ENCODE data around the gene FHDC1.

The FHDC1 gene

GRCh38 chr4:153013202-153013977, 77.3 kb downstream of the FHDC1 start:
- no peak for DNase-seq

DNA sequence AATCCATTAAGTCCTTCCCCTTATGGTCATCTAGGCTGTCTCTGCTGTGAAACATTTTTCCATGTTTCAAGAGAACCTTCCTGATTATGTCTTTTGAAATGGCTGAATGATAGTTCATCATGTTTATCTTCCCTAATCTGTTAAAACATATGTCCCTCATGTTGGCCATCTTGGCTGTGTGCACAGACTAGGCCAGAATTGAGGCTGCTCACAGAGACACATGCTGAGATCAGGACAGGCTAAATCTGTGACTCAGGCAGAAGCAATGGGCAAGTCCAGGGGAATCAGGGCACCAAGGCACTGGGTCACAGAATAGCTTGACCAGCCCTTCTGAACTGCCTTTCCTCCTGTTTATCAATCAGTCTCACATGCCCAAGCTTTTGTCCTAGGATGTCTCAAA, 78.3 kb downstream of the FHDC1 start:
- no peak for DNase-seq

DNA sequence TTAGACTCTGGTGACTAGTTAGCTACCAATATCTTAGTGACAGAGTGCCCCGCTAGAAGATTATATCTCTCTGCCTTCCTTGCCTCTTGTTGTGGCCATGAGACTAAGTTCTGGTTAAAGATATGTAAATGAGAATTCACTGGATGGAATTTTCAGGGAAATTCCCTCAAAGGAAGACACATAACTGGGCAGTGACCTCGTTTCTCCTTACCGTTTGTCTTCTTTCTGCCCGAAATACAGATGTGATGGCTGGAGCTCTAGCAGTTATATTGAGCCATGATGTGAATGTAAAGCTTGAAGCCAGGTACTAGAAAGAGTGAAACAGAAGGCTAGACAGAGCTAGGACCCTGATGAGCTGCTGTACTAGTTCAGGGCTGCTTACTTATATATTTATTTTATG, 80.5 kb downstream of the FHDC1 start:
- DNase-seq = no peak

GRCh38 chr4:153018031-153018430, 81.9 kb downstream of the FHDC1 start:
- DNase-seq = no peak

DNA sequence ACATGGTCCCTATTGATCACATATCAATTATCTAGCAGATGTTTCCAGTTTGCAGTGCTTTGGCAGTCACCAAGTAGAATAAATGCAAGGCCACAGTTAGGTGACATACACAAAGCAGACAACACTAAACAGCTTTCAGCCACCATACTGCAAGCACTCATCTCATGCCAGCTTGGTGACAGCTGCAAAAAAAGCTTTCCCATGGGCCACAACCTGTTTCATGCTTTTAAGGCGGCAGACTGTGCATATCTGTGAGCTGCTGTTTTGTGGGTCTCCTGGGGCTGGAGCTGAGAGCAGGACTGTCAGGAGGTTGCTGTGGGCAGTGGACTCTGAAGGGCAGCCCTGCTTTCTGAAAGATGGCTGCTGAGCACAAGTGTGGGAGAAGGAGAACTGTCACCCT, 82.6 kb downstream of the FHDC1 start:
- no peak for DNase-seq

GRCh38 chr4:153019906-153020305, 83.8 kb downstream of the FHDC1 start:
- DNase-seq = no peak

- no peak for DNase-seq
These were observed 84.3 kb downstream of the FHDC1 start for GRCh38 chr4:153020457-153020856.

DNA sequence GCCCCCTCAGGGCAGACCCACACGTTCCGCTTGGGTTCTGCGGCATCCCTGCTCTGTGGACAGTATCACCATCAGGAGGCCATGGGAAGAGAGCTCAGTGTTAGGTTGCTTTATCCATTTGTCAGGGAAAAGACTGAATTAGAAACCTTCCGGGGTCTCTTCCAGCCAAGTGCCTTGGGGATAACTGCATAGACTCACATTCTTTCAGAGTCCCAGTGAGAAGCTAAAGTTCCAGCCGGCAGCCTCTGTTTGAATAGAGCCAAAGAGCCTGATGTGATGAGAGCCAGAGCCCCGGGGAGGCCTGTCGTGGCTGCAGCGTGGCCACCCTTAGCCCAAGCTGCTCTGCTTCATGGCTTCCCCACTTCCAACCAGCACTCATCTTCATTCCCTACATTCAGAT, 85.2 kb downstream of the FHDC1 start:
- no peak for DNase-seq

DNA sequence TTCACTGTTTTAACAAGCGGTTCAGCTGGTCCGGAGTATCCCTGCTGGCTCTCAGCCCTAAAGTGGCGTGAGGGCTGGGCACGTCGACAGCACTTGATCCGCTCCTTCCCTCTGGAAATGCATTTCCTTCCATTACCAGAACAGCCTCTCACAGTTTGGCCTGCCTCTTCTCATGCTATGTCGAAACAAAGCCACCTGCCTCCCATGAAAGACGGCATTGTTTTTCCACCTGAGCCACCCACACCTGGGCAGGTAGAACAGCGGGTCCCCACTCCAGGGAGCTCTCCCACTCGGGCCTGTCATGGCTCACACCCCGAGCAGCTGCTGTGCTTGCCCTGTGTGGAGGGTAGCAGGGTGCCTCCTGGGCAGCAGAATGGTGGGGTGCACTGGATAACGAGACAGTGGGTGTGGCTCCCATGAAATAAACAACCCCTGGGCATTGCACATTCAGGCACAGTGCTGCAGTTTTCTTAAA, 86.2 kb downstream of the FHDC1 start:
- no peak for DNase-seq

DNA sequence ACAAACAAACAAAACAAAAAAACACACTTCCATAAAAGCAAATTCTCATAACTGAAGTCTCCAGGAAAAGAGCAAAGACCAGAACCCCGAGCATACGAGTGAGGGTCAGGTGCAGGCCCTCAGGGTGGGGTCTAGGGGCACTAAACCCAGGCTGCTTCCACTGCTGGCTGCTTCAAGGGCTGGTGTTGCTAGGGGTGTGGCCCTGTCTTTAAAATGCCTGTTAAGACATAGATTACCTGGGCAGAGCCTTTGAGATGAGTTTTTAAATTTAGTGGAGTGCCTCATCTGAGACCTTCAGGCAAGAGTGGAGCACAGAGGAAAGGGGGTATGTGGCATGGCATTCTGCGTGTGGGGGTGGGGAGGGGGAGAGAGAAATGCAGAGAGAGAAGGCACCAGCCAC, 87.0 kb downstream of the FHDC1 start:
- DNase-seq = no peak

DNA sequence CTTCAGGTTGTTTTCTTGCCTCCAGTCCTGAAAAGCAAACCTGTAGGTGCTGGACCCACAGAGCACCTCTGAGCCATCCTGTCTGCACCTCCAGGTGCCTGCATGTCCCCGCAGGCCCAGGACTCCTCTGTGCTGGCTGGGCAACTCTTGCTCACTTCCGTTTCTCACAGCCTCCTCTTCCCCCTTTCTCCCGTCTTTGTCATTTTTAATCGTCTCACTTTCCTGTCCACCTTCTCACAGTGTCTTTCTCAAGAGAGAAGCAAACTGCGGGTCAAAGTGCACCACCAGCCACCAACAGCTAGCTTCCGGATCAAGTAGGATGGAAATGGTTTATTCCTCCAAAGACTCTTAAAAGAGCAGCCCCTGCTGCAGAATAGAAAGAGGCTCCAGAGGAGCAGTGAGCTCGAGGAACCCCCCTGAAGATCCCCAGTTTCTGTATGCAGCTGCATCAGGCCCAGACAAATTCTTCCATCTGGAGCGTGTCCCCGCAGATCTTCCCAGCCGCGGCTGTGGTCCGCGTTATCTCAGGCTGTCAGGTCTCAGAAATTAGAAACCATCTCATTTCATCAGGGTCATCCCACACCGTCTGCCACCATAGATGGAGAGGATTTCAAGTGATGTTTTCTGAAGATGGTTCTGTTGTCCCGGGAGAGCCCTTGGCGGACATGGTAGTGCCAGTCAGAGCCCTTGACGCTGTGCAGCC, 87.7 kb downstream of the FHDC1 start:
- no peak for DNase-seq

- no peak for DNase-seq
These were observed 88.3 kb downstream of the FHDC1 start for GRCh38 chr4:153024466-153024865.

GRCh38 chr4:153025406-153025805, 89.3 kb downstream of the FHDC1 start:
- DNase-seq = no peak

DNA sequence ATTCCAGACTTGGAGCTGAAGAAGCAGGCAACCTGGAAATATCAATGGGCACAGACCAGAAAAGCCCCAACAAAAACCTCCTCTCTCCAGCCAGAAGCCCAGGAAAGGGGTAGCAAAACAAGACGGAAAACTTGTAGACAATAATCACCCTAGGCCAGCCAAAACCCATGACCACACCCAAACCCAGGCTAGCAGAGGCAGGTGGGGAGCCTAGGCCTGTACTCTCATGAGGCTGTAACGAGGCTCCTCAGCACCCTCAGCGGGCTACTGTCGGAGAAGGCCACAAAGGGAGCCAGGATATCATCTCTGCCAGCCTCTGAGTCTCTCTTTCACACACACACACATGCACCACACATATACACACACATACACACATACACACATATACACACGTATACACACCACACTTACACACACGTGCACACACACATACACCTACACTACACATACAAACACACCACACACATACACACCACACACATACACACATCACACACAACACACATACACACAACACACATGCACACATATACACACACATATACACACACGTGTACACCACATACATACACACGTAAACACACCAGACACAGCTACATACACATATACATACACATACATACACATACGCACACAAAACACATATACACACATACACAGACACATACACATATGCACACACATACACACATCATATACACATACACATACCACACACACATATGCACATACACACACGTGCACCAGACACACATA, 90.6 kb downstream of the FHDC1 start:
- DNase-seq = no peak

DNA sequence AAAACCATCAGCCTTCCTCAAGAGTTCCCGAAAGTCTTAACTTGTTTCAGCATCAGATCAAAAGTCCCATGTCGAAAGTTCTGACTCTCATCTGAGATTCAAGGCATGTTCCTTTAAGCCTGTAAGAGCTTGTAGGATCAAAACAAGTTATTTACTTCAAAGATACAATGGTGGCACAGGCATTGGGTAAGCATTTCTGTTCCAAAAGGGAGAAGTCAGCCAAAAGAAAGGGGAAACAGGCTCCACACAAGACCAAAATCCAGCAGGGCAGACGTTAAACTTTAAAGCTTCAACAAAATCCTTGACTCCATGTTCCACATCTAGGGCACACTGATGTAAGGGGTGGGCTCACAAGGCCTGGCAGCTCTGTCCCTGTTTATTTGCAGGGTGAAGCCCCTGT, 91.7 kb downstream of the FHDC1 start:
- DNase-seq = no peak

DNA sequence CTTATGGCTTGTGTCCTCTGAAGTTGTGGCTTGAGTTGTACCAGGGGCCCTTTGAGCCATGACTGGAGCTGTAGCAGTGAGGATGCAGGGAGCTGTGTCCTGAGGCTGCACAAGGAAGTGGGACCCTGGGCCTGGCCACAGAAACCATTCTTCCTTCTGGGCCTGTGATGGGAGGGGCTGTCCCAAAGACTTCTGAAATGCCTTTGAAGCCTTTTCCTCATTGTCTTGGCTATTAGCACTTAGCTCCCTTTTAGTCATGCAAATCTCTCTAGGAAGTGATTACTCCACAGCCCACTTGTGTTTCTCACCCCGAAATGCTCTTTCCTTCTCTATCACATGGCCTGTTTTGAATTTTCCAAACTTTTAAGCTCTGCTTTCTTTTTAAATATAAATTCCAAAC, 92.4 kb downstream of the FHDC1 start:
- no peak for DNase-seq

Measured in NCI-H446 treated with DMSO at 0.1 percent for 48 hours (cell line).